Measurements from ENCODE around the gene ZC3H14. TPM values are rescaled to one million over a fixed set of nuclear protein-coding genes. Genes with fewer than 3 reads are reported as not detected.

Gene ZC3H14
- polyA plus RNA-seq, 2 donors = 12.7 to 17.5 TPM

DNA sequence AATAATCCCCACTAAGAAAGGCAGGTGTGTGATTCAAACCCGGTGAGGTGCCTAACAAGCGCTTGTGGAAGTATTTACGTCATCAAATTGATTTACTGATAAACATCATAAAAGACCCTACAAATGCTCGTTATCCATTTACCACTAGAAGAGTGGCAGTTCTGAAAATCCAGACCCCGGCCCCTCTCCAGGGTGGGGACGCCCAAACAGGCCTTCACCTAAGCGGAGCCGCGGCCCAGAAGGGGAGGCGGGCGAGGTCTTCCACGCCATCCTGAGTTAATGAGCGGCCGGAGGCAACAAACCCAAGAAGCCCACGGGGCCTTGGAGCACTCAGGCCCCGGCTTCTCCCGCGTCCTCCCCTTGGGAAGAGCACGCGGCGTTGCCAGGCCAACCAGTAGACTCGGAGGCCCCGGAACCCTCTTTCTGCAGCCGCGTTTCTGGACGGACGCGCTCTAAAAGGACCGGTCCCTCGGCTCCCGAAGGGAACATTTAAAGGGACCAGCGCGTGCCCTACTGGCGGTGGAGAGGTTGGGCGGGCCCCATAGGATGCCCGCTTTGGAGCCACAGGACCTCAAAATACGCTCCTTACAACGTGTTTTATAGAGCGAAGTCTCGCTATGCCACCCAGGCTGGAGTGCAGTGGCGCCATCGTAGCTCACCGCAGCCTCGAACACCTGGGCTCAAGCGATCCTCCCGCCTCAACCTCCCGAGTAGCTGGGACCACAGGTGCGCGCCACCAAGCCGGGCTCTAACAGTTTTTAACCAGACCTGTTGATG is 11.6 kb upstream of the ZC3H14 start:
- Histone ChIP-seq H3K27ac (ENCODE audit: low read depth in 2 of 2, low read length in 1 of 2) (peak overlapping the region; percentile 11 to 45), H3K9me3 (ENCODE audit: control insufficient read depth in 2 of 2, insufficient read depth in 1 of 2, low read depth in 1 of 2, low read length in 1 of 2) (no peaks in the 10 kb centered on the region), H3K4me3 (ENCODE audit: low read depth in 1 of 2, low read length in 2 of 2) (peak overlapping the region; percentile 74 to 80), H3K27me3 (ENCODE audit: control insufficient read depth in 1 of 2, insufficient read depth in 2 of 2, low read length in 2 of 2) (no peaks in the 10 kb centered on the region), H3K36me3 (ENCODE audit: control insufficient read depth in 2 of 2, insufficient read depth in 2 of 2, low read length in 1 of 2) (no peaks in the 10 kb centered on the region), H3K4me1 (ENCODE audit: control insufficient read depth in 2 of 2, insufficient read depth in 2 of 2, low read length in 1 of 2) (peaks cover 0 to 2% of the 10 kb centered on the region in 2 donors)
- 9% methylated on average over 50 of the region's 50 CpGs for WGBS, 2 donors

DNA sequence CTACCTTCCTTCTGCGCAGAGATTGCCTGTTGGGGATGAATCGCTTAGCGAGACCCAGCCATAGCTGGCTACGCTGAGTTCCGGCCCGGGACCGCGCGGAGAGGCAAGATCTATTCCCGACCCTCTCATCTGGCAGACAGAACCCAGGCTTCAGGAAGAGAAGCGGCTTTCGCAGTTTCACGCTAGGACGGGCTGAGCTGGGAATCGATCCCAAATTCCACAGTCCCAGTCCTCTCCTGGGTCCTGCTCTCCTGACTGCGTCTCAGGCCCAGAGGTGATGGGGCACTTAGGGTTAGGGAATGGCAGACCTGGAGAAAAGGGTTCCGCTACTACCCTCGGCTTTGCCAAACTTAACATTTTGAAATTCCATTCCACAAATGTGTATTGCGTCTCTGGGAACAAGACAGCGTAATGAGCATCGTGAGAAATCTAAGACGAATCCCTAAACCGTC is 10.8 kb upstream of the ZC3H14 start:
- Histone ChIP-seq H3K27me3 (ENCODE audit: control insufficient read depth in 1 of 2, insufficient read depth in 2 of 2, low read length in 2 of 2) (no peaks in the 10 kb centered on the region), H3K4me3 (ENCODE audit: low read depth in 1 of 2, low read length in 2 of 2) (peak overlapping the region; percentile 74 to 80), H3K36me3 (ENCODE audit: control insufficient read depth in 2 of 2, insufficient read depth in 2 of 2, low read length in 1 of 2) (no peaks in the 10 kb centered on the region), H3K4me1 (ENCODE audit: control insufficient read depth in 2 of 2, insufficient read depth in 2 of 2, low read length in 1 of 2) (peaks cover 0 to 2% of the 10 kb centered on the region in 2 donors), H3K27ac (ENCODE audit: low read depth in 2 of 2, low read length in 1 of 2) (peak overlapping the region; percentile 6 to 74), H3K9me3 (ENCODE audit: control insufficient read depth in 2 of 2, insufficient read depth in 1 of 2, low read depth in 1 of 2, low read length in 1 of 2) (no peaks in the 10 kb centered on the region)
- 4 to 8% methylated on average over 23 of the region's 23 CpGs for WGBS, 2 donors

DNA sequence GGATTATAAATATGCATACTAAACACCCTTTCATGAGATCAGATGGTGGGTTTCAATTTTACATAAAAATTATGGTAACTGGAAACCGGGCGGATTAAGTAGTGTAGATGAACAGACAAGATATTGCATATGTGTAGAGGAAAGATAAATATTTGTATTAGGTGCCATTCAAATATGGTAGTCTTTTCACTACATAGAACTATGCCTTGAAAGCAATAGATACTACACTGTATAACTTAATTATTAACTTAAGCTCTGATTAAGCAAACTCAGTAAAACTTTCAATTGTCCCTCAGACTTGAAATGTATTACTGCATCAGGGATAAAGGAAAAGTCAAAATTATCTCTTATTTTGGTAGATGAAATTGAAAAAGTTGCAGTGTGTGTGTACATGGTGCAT is 10.0 kb upstream of the ZC3H14 start:
- Histone ChIP-seq H3K4me1 (ENCODE audit: control insufficient read depth in 2 of 2, insufficient read depth in 2 of 2, low read length in 1 of 2) (peaks cover 0 to 2% of the 10 kb centered on the region in 2 donors), H3K27ac (ENCODE audit: low read depth in 2 of 2, low read length in 1 of 2) (no peak overlapping the region), H3K36me3 (ENCODE audit: control insufficient read depth in 2 of 2, insufficient read depth in 2 of 2, low read length in 1 of 2) (no peaks in the 10 kb centered on the region), H3K9me3 (ENCODE audit: control insufficient read depth in 2 of 2, insufficient read depth in 1 of 2, low read depth in 1 of 2, low read length in 1 of 2) (no peaks in the 10 kb centered on the region), H3K27me3 (ENCODE audit: control insufficient read depth in 1 of 2, insufficient read depth in 2 of 2, low read length in 2 of 2) (no peaks in the 10 kb centered on the region), H3K4me3 (ENCODE audit: low read depth in 1 of 2, low read length in 2 of 2) (no peak overlapping the region)
- 61 to 75% methylated on average over 2 of the region's 2 CpGs for WGBS, 2 donors

DNA sequence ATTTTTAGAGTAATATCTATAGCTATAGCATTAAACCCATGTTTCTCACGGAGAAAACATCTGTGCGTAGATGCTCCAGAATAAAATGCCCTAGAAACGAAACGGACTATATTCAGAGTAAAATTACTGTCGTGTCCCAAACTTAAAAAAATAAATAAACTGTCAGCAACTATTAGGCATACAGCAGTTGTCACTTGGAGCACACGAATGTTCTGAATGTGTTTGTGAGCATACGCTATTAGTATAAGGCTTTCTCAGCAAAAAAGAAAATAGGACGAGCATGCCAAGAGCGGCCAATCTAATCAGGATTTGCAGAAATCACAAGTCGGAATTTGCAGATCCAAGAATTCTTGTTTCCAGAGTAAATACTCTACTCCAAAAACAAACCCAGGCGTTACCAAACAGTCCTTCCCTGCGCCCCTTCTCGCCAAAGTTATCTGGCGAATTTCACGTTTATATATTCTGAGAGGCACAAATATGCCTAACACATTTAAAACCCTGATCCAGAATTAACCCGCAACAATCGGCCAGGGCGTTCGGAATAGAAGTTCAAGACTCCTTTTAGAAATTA is 8.9 kb upstream of the ZC3H14 start:
- no peaks in the 10 kb centered on the region for H3K27me3 ChIP-seq (ENCODE audit: control insufficient read depth in 1 of 2, insufficient read depth in 2 of 2, low read length in 2 of 2)
- peak overlapping the region; percentile 79 to 80 for H3K4me3 ChIP-seq (ENCODE audit: low read depth in 1 of 2, low read length in 2 of 2)
- H3K36me3 ChIP-seq (ENCODE audit: control insufficient read depth in 2 of 2, insufficient read depth in 2 of 2, low read length in 1 of 2) = no peaks in the 10 kb centered on the region
- peak overlapping the region; percentile 87 to 96 for H3K27ac ChIP-seq (ENCODE audit: low read depth in 2 of 2, low read length in 1 of 2)
- WGBS, 2 donors = 2 to 4% methylated on average over 19 of the region's 19 CpGs
- peaks cover 0 to 2% of the 10 kb centered on the region in 2 donors for H3K4me1 ChIP-seq (ENCODE audit: control insufficient read depth in 2 of 2, insufficient read depth in 2 of 2, low read length in 1 of 2)
- no peaks in the 10 kb centered on the region for H3K9me3 ChIP-seq (ENCODE audit: control insufficient read depth in 2 of 2, insufficient read depth in 1 of 2, low read depth in 1 of 2, low read length in 1 of 2)

DNA sequence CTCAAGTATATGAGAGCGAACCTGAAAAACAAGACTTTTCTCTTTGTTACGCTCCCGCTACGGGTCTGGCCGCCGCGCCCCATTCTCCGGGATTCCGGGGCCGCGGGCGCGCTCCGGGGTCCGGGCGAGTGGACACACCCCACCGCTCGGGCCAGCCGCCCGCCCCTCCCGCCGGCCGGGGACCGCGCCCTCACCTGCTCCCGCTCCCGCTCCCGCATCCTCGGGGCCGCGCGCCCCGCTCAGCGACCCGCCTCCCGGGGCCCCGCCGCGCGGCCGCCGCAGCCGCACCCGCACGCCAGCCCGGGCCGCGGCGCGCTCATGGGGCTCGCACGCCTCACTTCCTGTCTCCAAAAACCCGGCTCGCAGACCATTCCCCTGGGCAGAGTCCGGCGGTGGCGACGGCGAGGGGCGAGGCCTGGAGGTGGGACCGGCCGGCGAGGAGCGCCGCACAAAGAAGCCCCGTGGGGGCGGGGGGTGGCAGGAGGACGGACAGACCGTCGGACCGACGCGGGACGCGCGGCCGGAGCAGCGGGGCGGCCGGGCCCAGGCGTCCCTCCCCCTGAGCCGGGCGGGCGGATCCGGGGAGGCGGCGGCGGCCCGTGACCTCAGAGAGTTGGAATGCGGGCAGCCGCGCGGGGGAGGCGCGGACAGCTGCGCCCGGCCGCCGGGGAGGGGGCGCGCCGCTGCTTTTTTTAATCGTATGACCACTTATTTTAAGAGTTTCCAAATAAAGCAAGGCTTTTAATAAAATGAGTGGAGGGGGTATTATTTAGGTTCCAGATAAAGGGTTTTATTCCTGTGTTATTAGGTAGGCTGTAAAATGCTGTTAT is 8.2 kb upstream of the ZC3H14 start, which contains the start of gene PTPN21:
Gene PTPN21, minus strand, starts transcription at position 551 of the 830 bp plus-strand sequence. CDS start 4,590 bp downstream, outside the sequence.
- no peaks in the 10 kb centered on the region for H3K9me3 ChIP-seq (ENCODE audit: control insufficient read depth in 2 of 2, insufficient read depth in 1 of 2, low read depth in 1 of 2, low read length in 1 of 2)
- H3K36me3 ChIP-seq (ENCODE audit: control insufficient read depth in 2 of 2, insufficient read depth in 2 of 2, low read length in 1 of 2) = no peaks in the 10 kb centered on the region
- WGBS, 2 donors = 0 to 1% methylated on average over 101 to 103 of the region's 103 CpGs
- H3K4me1 ChIP-seq (ENCODE audit: control insufficient read depth in 2 of 2, insufficient read depth in 2 of 2, low read length in 1 of 2) = peaks cover 0 to 2% of the 10 kb centered on the region in 2 donors
- H3K27ac ChIP-seq (ENCODE audit: low read depth in 2 of 2, low read length in 1 of 2) = peak within 1 kb of the TSS; percentile 87 to 96
- H3K4me3 ChIP-seq (ENCODE audit: low read depth in 1 of 2, low read length in 2 of 2) = peak within 1 kb of the TSS; percentile 79 to 80
- no peaks in the 10 kb centered on the region for H3K27me3 ChIP-seq (ENCODE audit: control insufficient read depth in 1 of 2, insufficient read depth in 2 of 2, low read length in 2 of 2)

DNA sequence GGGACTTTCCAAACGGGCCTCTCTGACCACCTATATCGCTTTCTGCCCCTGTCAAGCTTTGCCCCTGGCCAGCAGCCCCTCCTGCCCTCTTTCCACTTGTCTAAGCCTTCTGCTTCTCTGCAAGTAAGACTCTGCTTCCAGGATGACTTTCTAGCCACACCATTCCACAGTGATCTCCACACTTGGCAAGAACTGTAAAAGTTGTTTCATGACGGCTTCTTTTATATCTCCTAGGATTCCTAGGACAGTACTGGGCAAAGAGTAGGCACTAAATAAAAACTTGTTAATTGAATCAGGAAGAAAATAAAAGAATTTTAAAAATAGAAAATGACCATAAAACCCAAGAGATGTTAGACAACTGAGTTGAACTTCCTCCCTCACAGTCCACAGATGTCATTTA is 6.3 kb upstream of the ZC3H14 start:
- Histone ChIP-seq H3K27ac (ENCODE audit: low read depth in 2 of 2, low read length in 1 of 2) (no peak overlapping the region), H3K9me3 (ENCODE audit: control insufficient read depth in 2 of 2, insufficient read depth in 1 of 2, low read depth in 1 of 2, low read length in 1 of 2) (no peaks in the 10 kb centered on the region), H3K36me3 (ENCODE audit: control insufficient read depth in 2 of 2, insufficient read depth in 2 of 2, low read length in 1 of 2) (no peaks in the 10 kb centered on the region), H3K4me3 (ENCODE audit: low read depth in 1 of 2, low read length in 2 of 2) (no peak overlapping the region), H3K27me3 (ENCODE audit: control insufficient read depth in 1 of 2, insufficient read depth in 2 of 2, low read length in 2 of 2) (no peaks in the 10 kb centered on the region), H3K4me1 (ENCODE audit: control insufficient read depth in 2 of 2, insufficient read depth in 2 of 2, low read length in 1 of 2) (no peaks in the 10 kb centered on the region)
- WGBS, 2 donors = 57% methylated on average over 3 of the region's 3 CpGs

DNA sequence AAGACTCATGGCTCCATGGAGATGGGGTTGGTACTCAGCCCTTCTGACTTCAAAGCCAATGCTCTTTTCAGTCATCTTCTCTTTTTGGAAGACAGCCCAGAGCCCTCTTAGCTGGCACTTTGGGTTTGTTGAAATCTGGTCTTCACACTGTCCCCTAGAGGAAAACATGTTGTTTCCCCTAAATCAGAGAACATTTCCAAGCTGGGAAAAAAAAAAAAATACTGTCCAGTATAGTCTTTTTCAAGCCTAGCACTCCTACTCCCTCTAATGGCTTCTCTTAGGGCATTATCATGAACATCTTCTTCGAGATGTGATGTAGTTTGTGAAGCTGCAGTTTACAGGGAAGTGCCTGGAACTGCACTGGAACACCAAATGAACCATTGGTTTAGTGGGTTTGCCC is 3.0 kb upstream of the ZC3H14 start:
- Histone ChIP-seq H3K9me3 (ENCODE audit: control insufficient read depth in 2 of 2, insufficient read depth in 1 of 2, low read depth in 1 of 2, low read length in 1 of 2) (no peaks in the 10 kb centered on the region), H3K4me3 (ENCODE audit: low read depth in 1 of 2, low read length in 2 of 2) (no peak overlapping the region), H3K27me3 (ENCODE audit: control insufficient read depth in 1 of 2, insufficient read depth in 2 of 2, low read length in 2 of 2) (no peaks in the 10 kb centered on the region), H3K36me3 (ENCODE audit: control insufficient read depth in 2 of 2, insufficient read depth in 2 of 2, low read length in 1 of 2) (no peaks in the 10 kb centered on the region), H3K27ac (ENCODE audit: low read depth in 2 of 2, low read length in 1 of 2) (no peak overlapping the region), H3K4me1 (ENCODE audit: control insufficient read depth in 2 of 2, insufficient read depth in 2 of 2, low read length in 1 of 2) (peaks cover 0 to 3% of the 10 kb centered on the region in 2 donors)
- WGBS, 2 donors = 9 to 18% methylated on average over 1 of the region's 1 CpG

DNA sequence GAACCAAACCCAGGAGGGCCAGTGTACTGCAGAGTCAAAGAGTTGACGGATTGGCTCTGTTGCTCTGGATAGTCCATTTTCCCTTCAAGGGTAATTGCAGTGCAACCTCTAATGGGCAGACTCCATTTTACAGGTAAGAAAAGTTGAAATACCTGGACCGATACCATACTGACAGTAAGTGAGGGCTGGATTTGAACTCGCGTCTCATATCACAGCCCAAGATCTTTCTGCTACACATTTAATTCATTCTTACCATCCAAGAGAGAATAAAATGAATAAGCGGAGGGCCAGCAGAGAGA is 356 bp upstream of the ZC3H14 start:
- peak overlapping the region in 1 of 2 donors; percentile 19 for H3K27ac ChIP-seq (ENCODE audit: low read depth in 2 of 2, low read length in 1 of 2)
- no peaks in the 10 kb centered on the region for H3K36me3 ChIP-seq (ENCODE audit: control insufficient read depth in 2 of 2, insufficient read depth in 2 of 2, low read length in 1 of 2)
- H3K4me1 ChIP-seq (ENCODE audit: control insufficient read depth in 2 of 2, insufficient read depth in 2 of 2, low read length in 1 of 2) = peaks cover 0 to 3% of the 10 kb centered on the region in 2 donors
- 24 to 26% methylated on average over 5 of the region's 5 CpGs for WGBS, 2 donors
- H3K27me3 ChIP-seq (ENCODE audit: control insufficient read depth in 1 of 2, insufficient read depth in 2 of 2, low read length in 2 of 2) = no peaks in the 10 kb centered on the region
- H3K9me3 ChIP-seq (ENCODE audit: control insufficient read depth in 2 of 2, insufficient read depth in 1 of 2, low read depth in 1 of 2, low read length in 1 of 2) = no peaks in the 10 kb centered on the region
- peak overlapping the region; percentile 88 to 96 for H3K4me3 ChIP-seq (ENCODE audit: low read depth in 1 of 2, low read length in 2 of 2)

DNA sequence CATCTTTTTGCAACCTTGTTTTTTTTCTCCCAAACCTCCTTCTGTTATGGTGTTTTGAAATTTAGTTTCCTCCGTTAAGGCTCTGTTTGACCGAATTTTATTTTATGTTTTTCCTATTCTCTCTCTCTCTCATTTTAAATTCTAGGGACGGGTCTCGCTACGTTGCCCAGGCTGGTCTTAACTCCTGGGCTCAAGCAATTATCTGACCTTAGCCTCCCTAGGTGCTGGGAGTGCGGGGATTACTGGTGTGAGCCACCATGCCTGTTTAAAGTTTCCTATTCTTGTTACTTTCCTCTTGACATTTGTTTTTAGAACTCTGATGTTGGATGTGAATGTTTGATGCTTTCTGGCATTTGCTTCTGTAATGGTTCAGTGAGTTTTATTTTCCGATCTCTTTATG is 1.0 kb downstream of the ZC3H14 start:
- H3K27me3 ChIP-seq (ENCODE audit: control insufficient read depth in 1 of 2, insufficient read depth in 2 of 2, low read length in 2 of 2) = no peaks in the 10 kb centered on the region
- H3K4me3 ChIP-seq (ENCODE audit: low read depth in 1 of 2, low read length in 2 of 2) = peak overlapping the region in 1 of 2 donors; percentile 88
- 25 to 30% methylated on average over 7 of the region's 7 CpGs for WGBS, 2 donors
- H3K9me3 ChIP-seq (ENCODE audit: control insufficient read depth in 2 of 2, insufficient read depth in 1 of 2, low read depth in 1 of 2, low read length in 1 of 2) = no peaks in the 10 kb centered on the region
- peak overlapping the region in 1 of 2 donors; percentile 11 for H3K27ac ChIP-seq (ENCODE audit: low read depth in 2 of 2, low read length in 1 of 2)
- H3K4me1 ChIP-seq (ENCODE audit: control insufficient read depth in 2 of 2, insufficient read depth in 2 of 2, low read length in 1 of 2) = peaks cover 0 to 3% of the 10 kb centered on the region in 2 donors
- H3K36me3 ChIP-seq (ENCODE audit: control insufficient read depth in 2 of 2, insufficient read depth in 2 of 2, low read length in 1 of 2) = peaks cover 0 to 5% of the 10 kb centered on the region in 2 donors

All from esophagus (tissue), 2 donors.